ENCODE data around the gene PRR20A.
"Not testable (repeated sequence)": the region's sequence is repeated elsewhere in the genome, so short reads cannot be mapped to it uniquely, and the experiment has no call there.

The PRR20A gene
- long read RNA-seq = 0 reads

DNA sequence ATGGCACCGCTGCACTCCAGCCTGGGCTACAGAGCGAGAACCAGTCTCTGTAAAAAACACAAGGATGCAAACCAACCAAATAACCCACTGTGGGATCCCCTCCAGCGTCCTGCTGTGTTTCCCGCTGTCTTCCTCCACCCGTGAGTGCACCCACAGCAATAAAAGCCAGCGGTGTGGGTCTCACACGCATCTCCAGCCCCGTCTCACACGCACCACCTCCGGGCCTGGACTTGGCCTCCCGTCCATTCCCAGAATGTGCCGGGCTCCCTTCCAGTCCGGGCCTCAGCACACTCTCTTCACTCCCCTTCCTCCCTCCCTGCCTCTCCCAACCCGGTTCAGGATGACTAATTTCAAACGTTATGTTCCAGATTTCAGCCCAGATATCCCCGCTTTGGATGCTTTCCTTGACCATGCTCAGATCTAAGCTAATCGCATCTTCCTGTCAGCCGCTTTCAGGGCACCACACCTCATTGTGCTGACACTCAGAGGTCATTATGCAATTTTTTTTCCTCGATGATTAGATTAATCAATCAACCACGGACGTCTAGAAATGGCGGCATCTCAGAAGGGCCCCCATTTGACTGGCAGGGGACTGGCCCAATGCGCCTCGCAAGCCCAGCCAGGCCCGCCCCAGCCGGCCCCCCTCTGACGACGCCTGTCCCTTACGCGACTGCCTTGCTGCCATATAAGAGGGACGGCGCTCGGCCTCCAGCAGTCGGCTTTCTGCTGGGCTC is at the start of gene PRR20A:
PRR20A (plus strand) TSS at position 684 of the 734 bp plus-strand sequence. CDS start 387 bp downstream, outside the sequence.
- H3K27ac ChIP-seq (replicated peaks); H3K4me3 ChIP-seq (replicated peaks; ENCODE audit: insufficient read depth, low read length); DNase-seq (ENCODE audit: low read depth in 1 of 2, low spot score in 1 of 2); H3K27me3 ChIP-seq (ENCODE audit: insufficient read depth, poor library complexity, severe bottlenecking): not testable (repeated sequence)

DNA sequence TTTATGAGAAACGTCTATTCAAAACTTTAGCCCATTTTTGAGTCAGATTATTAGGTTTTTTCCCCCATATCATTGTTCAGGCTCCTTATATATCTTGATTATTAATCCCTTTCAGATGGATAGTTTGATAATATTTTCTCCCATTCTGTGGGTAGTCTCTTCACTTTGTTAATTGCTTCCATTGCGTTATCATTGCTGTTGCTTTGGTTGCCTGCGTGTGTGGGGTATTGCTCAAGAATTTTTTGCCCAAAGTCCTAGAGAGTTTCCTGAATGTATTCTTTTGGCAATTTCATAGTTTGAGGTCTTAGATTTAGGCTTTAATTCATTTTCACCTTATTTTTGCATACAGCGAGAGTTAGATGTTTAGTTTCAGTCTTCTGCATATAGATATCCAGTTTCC is 25.8 kb upstream of the PRR20A start:
- DNase-seq (ENCODE audit: low read depth in 1 of 2, low spot score in 1 of 2) = no peak
- Histone ChIP-seq H3K27ac (replicated peaks) (no peak overlapping the region), H3K4me3 (replicated peaks; ENCODE audit: insufficient read depth, low read length) (no peak overlapping the region), H3K27me3 (ENCODE audit: insufficient read depth, poor library complexity, severe bottlenecking) (no peaks in the 10 kb centered on the region)
- TF ChIP-seq, protein P1, sequence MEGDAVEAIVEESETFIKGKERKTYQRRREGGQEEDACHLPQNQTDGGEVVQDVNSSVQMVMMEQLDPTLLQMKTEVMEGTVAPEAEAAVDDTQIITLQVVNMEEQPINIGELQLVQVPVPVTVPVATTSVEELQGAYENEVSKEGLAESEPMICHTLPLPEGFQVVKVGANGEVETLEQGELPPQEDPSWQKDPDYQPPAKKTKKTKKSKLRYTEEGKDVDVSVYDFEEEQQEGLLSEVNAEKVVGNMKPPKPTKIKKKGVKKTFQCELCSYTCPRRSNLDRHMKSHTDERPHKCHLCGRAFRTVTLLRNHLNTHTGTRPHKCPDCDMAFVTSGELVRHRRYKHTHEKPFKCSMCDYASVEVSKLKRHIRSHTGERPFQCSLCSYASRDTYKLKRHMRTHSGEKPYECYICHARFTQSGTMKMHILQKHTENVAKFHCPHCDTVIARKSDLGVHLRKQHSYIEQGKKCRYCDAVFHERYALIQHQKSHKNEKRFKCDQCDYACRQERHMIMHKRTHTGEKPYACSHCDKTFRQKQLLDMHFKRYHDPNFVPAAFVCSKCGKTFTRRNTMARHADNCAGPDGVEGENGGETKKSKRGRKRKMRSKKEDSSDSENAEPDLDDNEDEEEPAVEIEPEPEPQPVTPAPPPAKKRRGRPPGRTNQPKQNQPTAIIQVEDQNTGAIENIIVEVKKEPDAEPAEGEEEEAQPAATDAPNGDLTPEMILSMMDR (IDR thresholded peaks at IDR 0.05; ENCODE audit: insufficient read depth, low read length) = no peak
- TF ChIP-seq SPI1 (IDR thresholded peaks at IDR 0.05; ENCODE audit: borderline replicate concordance, low read depth) (no peak), GABPA (IDR thresholded peaks at IDR 0.05; ENCODE audit: low read depth) (no peak), POLR2AphosphoS5 (IDR thresholded peaks at IDR 0.05; ENCODE audit: low read depth) (no peak)
- TF ChIP-seq, protein P2, sequence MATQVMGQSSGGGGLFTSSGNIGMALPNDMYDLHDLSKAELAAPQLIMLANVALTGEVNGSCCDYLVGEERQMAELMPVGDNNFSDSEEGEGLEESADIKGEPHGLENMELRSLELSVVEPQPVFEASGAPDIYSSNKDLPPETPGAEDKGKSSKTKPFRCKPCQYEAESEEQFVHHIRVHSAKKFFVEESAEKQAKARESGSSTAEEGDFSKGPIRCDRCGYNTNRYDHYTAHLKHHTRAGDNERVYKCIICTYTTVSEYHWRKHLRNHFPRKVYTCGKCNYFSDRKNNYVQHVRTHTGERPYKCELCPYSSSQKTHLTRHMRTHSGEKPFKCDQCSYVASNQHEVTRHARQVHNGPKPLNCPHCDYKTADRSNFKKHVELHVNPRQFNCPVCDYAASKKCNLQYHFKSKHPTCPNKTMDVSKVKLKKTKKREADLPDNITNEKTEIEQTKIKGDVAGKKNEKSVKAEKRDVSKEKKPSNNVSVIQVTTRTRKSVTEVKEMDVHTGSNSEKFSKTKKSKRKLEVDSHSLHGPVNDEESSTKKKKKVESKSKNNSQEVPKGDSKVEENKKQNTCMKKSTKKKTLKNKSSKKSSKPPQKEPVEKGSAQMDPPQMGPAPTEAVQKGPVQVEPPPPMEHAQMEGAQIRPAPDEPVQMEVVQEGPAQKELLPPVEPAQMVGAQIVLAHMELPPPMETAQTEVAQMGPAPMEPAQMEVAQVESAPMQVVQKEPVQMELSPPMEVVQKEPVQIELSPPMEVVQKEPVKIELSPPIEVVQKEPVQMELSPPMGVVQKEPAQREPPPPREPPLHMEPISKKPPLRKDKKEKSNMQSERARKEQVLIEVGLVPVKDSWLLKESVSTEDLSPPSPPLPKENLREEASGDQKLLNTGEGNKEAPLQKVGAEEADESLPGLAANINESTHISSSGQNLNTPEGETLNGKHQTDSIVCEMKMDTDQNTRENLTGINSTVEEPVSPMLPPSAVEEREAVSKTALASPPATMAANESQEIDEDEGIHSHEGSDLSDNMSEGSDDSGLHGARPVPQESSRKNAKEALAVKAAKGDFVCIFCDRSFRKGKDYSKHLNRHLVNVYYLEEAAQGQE (IDR thresholded peaks at IDR 0.05; ENCODE audit: insufficient replicate concordance, low read depth) = no peak

DNA sequence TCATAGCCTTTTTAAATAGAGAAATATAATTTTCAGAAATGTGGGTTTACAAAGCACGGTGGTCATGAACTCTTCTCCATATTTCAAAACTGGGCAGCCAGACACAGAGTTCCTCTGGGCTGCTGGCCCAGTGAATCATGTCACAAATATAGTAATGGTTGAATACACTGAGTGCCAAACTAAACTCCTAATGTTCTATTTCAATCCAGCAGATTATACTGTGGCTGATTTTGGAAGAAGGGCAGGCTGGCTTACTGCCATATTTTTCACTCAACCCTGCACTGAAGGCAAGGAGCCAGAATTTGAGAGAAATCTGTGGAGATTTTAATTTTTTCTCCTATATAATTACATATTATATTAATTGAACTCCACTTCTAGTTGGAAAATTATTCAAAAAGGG is 17.0 kb upstream of the PRR20A start:
- no peak for DNase-seq (ENCODE audit: low read depth in 1 of 2, low spot score in 1 of 2)
- H3K4me3 ChIP-seq (replicated peaks; ENCODE audit: insufficient read depth, low read length) = no peak overlapping the region
- TF ChIP-seq SPI1 (IDR thresholded peaks at IDR 0.05; ENCODE audit: borderline replicate concordance, low read depth) = no peak
- no peak for TF ChIP-seq POLR2AphosphoS5 (IDR thresholded peaks at IDR 0.05; ENCODE audit: low read depth)
- no peak for TF ChIP-seq GABPA (IDR thresholded peaks at IDR 0.05; ENCODE audit: low read depth)
- TF ChIP-seq, protein P2 (IDR thresholded peaks at IDR 0.05; ENCODE audit: insufficient replicate concordance, low read depth) = no peak
- TF ChIP-seq, protein P1 (IDR thresholded peaks at IDR 0.05; ENCODE audit: insufficient read depth, low read length) = no peak
- no peak overlapping the region for H3K27ac ChIP-seq (replicated peaks)
- H3K27me3 ChIP-seq (ENCODE audit: insufficient read depth, poor library complexity, severe bottlenecking) = no peaks in the 10 kb centered on the region

DNA sequence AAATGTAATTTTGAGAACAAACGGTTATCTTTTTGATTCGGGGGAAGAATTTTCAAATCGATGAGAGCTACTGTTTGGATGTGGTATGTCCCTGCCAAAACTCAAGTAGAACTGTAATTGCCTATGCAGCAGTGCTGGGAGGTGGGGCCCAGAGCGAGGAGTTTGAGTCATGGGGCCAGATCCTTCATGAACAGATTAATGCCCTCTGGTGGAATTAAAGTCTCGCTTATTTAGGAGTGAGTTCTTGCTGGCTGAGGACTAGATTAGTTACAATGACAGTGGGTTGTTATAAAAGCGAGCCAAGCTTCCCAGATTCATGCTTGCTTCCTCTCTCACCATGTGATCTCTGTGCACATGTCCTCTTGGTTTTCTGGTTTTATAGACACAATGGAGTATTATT is 11.8 kb upstream of the PRR20A start:
- no peak for TF ChIP-seq GABPA (IDR thresholded peaks at IDR 0.05; ENCODE audit: low read depth)
- TF ChIP-seq POLR2AphosphoS5 (IDR thresholded peaks at IDR 0.05; ENCODE audit: low read depth) = no peak
- TF ChIP-seq, protein P1 (IDR thresholded peaks at IDR 0.05; ENCODE audit: insufficient read depth, low read length) = no peak
- TF ChIP-seq SPI1 (IDR thresholded peaks at IDR 0.05; ENCODE audit: borderline replicate concordance, low read depth) = no peak
- TF ChIP-seq, protein P2 (IDR thresholded peaks at IDR 0.05; ENCODE audit: insufficient replicate concordance, low read depth) = no peak
- Histone ChIP-seq H3K27me3 (ENCODE audit: insufficient read depth, poor library complexity, severe bottlenecking) (no peaks in the 10 kb centered on the region), H3K4me3 (replicated peaks; ENCODE audit: insufficient read depth, low read length) (no peak overlapping the region), H3K27ac (replicated peaks) (no peak overlapping the region)
- DNase-seq (ENCODE audit: low read depth in 1 of 2, low spot score in 1 of 2) = no peak
